Gastroesophageal sphincter (tissue), 3 donors: ENCODE data around the gene APOL4.

Source experiments
- CTCF ChIP-seq, 4 experiments: fragments of 200-600 bp in 2 of 4; fragments of 450-650 bp in 2 of 4; sonication (generic) in 1 of 4; IDR thresholded peaks; one replicate each; pipeline ENCODE4 v1.5.1; 2017 to 2019; ENCODE audit warnings: antibody characterized with exemption in 4 of 4, mild to moderate bottlenecking in 2 of 4, moderate library complexity in 2 of 4
- POLR2A ChIP-seq, 2 donors: fragments of 450-650 bp; IDR thresholded peaks; one replicate each; pipeline ENCODE4 v1.6.1; 2017; ENCODE audit warnings: antibody characterized with exemption in 2 of 2, mild to moderate bottlenecking in 2 of 2, moderate library complexity in 1 of 2

- TF ChIP-seq CTCF (IDR thresholded peaks at IDR 0.05) (no peak), POLR2A (IDR thresholded peaks at IDR 0.05) (no peak)
Observed at GRCh38 chr22:36213586-36213985, 12.0 kb upstream of the APOL4 start.
